ENCODE results near the gene ZNF853.
"Not testable (repeated sequence)": the region's sequence is repeated elsewhere in the genome, so short reads cannot be mapped to it uniquely, and the experiment has no call there.

The ZNF853 gene

DNA sequence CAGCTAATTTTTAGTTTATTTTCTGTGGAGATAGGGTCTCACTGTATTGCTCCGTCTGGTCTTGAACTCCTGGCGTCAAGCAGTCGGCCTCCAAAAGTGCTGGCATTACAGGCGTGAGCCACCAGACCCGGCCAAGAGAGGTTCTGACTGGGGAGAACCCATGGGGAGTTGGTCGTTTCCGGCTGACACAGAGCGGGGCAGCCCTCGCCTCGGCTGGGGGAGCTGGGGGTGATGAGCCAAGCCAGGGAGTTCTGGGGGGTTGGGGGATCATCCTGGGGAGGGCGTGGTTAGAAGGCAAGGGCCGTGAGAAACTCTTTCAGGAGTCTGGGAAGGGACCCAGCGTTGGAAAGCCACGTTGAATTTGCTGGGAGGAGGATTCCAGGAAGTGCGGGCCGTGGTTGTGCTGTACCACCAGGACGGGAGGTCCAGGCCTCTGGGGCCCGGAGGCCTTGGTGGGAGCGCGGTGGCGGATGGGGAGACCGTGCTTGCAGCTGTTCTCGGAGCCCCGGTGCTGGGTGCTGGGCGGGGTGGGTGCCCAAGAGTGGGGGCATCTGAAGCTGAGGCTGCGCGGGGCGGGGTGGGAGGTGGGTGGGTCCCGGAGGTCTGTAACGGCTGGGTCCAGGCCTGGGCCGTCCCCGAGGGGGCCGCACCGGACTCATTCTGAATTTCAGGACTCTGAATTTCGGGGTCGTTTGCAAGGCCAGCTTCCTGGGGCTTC is 8.4 kb upstream of the ZNF853 start:
- DNase-seq, result no peak

DNA sequence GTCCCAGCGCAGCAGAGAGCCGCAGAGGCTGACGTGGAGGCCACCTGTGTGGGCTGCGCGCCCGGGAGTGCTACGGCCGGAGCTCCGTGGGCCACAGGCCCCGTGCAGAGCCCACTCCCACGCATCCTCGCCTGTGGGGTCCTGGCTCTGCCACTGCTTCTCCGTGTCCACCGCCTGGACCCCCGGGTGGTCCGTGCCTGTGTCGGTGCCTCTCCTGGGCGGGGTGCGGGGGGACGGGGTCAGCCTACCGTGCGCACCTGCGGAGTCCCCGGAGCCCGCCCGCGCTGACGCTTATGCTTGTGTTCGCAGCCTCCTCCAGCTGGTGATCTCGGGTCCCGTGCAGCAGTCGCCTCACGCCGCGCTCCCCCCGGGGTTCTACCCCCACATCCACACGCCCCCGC is 7.8 kb upstream of the ZNF853 start:
- no peak for DNase-seq

- DNase-seq, result no peak
These were observed 7.3 kb upstream of the ZNF853 start for GRCh38 chr7:6608081-6608480.

DNA sequence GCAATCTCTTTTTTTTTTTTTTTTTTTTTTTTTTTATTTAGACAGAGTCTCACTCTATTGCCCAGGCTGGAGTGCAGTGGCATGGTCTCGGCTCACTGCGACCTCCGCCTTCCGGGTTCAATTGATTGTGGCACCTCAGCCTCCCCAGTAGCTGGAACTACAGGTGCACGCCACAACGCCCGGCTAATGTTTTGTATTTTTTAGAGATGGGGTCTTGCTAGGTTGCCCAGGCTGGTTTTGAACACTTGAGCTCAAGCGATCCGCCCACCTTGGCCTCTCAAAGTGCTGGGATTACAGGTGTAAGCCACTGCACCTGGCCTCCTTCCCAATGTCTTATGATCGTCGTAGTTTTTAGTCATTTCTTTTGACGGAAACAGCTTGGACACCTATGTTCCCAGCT is 6.6 kb upstream of the ZNF853 start:
- no peak for DNase-seq

GRCh38 chr7:6612819-6613218 is 2.6 kb upstream of the ZNF853 start:
- DNase-seq, result no peak

DNA sequence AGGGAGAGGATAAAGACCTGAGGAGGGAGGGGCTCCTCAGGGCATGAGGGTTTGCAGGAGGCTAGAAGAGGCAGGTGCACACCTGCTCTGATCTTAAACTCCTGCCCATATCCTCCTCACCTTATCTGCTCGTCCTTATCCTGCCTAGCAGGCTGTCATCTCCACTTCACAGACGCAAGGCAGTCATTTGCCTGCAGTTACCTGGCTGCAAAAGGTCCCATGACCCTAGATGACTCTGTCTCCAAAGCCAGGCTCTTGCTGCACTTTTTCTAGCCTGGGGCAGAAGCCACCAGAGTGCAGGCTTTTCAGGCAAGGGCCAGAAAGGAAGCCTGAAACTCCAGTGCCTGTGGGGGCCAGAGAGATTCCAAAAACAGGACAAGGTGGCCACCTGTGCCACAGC is 1.7 kb upstream of the ZNF853 start:
- DNase-seq, result no peak

- peak; percentile 45 for DNase-seq
These were observed 529 bp downstream of the ZNF853 start for GRCh38 chr7:6615723-6616555.

DNA sequence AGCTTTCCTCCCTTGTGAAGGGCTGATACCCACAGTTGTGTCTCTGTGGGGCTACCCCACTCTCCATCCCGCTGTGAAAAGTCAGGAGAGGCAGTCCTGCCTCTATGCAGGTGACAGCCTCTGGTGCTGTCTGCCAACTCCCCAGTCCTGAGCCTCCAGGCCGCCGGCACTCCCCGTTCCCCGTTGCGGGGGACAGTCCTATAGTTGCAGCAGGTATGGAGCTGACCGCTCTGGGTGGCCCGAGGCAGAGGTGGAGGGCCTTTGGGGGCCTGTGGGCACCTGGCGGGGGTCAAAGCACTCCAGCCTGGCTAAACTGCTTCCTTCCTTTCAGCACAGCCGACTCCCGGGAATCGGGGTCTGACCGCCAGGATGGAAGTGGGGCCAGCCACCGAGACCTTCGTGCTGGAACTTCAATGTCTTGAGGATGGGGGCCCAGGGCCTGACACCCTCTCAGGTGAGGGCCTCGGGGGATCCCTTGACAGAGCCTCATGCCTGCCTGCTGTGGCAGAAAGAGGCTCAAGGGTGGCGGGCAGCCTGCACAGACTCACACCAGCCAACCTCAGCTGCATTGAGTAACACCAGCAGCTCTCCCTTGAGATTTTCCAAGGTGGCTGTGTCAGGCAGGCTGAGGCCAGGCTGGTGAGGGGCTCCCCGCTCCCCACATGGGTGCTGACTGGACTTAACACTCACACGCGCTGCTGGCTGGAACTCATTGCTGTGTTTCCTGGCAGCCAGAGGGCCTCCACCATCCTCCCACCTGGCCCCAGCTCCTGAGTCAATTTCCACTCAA is 1.6 kb downstream of the ZNF853 start:
- DNase-seq, result no peak

- DNase-seq, result no peak
These were observed 3.2 kb downstream of the ZNF853 start for GRCh38 chr7:6618621-6619020.

DNA sequence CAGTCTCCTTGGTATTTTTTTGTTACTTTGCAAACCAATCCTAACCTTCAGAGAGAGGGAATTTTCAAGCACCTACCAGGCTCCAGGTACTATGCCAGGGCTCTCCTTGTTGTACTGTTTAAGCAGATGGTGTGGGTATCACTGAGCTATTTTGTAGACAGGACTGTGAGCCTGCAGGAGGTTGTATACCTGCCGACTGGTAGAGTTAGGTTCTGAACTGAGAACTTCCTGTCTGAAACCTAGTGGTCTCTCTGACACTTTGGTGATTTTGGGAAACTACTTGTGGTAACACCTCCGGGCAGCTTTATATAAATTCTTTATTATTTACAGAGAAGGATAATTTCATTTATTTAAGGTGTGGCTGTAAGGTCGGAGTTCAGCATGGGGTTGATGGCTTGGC is 4.6 kb downstream of the ZNF853 start:
- DNase-seq, result no peak

GRCh38 chr7:6621195-6622133 is 6.1 kb downstream of the ZNF853 start:
- DNase-seq, result no peak

DNA sequence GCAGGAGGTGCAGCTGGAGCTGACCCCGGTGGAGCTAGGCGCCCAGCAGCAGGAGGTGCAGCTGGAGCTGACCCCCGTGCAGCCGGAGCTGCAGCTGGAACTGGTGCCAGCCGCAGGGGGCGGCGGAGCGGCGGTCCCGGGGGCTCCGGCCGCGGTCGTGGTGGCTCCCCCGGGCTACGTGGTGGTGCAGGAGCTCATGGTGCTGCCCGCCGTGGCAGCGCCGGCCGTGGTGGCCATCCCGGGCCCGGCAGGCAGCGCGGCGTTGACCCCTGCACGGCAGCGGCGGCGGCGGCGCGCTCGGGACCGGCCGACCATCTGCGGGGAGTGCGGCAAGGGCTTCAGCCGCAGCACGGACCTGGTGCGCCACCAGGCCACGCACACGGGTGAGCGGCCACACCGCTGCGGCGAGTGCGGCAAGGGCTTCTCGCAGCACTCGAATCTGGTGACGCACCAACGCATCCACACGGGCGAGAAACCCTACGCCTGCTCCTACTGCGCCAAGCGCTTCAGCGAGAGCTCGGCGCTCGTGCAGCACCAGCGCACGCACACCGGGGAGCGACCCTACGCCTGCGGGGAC is 6.8 kb downstream of the ZNF853 start:
- DNase-seq, result no peak

DNA sequence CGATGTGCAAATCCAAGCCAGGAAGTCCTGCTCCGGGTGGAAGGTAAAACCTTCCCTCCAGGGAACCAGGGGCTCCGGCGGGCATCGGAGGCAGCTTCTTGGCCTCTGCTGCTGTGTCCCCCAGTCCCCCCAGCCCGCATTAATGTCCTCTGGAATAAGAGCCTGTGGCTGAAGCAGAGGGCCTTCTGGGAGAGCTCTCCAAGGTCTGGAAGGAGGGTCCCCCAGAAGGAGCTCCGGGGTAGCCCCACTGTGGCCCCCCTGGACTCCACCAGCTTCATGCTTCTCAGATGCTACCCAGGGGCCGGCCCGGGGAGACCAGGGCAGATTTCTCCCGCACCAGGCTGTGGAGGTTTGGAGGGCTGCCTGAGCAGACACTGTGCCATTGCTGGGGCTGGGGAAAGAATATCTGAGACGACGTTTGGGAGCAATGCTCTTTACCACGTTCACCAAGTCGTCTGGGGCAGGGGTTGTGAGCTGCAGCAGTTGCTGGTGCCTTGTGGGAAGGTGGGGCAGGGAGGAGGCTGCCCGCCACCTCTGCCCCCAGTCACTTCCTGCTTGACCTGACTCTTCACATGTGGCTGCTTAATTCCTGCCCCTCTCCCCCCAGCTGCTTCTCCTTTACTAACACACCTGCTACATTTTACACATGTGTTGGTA is 8.3 kb downstream of the ZNF853 start:
- DNase-seq, result no peak

DNA sequence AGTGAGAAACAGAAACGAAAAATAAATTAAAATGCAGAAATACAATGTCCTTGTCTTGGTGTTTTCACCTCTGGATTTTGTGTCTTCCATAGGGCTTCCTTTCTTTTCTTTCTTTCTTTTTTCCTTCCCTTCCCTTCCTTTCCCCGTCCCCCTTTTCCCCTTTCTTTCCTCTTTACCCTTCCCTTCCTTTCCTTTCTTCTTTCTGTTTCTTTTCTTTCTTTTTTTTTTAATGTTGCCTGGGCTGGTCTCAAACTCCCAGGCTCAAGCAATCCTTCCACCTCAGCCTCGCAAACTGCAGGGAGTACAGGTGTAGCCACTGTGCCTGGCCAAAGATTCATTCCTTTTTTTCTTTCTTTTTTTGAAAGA is 8.8 kb downstream of the ZNF853 start:
- no peak for DNase-seq

GRCh38 chr7:6628045-6628444 is 12.6 kb downstream of the ZNF853 start:
- no peak for DNase-seq

DNA sequence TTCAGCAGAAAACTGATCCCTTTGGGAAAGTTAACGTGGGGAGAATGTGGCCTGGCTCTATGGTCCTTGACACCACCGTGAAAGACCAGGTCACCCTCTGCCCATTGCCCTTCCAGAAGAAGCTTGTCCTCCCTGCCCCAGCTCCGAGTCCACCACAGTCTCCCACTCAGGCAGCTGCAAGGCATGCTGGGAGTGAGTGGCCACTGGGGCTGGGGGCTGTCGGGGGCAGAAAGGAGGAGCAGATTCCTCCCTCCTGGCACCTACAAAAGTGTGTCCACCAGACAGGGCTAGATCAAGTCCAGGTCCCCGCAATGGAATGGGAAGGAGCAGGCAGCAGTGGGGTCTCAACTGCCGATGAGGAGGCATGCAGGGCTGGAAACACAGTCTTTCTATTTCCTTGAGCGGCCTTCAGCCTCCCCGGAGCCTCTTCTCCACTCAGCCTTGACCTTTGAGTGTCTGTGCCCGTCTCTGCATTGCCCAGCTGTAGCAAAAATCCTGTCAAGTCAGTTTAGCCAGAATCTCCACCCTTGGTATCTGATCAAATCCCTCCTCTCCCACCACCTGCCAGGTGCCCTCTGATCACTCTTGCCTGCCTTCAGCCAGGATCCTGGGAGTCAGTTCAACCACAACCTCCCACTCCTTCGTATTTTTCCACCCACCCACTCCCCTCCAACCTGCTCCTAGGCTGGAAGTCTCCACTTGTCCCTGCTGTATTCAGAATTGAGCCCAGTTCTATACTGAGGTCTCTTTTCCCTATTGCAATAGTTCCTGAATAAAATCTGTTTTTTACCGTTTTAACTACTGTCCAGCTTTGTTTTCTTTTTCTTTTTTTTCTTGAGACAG is 14.8 kb downstream of the ZNF853 start:
- no peak for DNase-seq

DNA sequence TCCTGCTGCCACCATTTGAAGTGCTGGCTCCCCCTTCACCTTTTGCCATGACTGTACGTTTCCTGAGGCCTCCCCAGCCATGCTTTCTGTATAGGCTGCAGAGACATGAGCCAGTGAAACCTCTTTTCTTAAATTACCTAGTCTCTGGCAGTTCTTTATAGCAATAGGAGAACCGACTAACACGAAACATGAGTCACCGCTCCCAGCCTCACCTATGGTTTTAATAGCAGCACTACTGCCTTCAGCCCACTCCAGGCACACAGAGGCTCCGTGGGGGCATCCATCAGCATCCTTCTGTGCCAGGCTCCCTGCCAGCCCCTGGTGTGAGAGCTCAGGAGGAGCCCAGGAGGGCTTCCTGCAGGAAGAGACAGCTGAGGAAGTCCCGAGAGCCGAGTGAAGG is 16.2 kb downstream of the ZNF853 start:
- no peak for DNase-seq

DNA sequence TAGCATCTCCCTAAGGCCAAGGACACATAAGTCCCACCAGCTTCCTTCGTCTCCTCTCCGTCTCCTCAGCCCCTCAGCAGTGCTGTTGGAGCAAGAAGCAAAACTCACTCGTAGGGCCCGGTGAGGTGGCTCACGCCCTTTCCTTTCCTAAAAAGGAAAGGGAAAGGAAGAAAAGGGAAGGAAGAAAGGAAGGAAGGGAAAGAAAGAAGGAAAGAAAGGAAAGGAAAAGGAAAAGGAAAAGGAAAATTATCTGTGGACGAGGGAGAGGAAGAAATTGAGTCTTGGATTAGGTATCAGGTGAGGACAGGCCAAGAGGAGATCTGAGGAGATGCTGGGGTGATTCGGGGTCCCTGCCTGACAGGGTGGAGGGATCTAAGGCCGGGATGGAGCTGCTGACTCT is 18.6 kb downstream of the ZNF853 start:
- DNase-seq, result no peak

- DNase-seq, result not testable (repeated sequence)
These were observed 19.6 kb downstream of the ZNF853 start for GRCh38 chr7:6634971-6635370.

DNA sequence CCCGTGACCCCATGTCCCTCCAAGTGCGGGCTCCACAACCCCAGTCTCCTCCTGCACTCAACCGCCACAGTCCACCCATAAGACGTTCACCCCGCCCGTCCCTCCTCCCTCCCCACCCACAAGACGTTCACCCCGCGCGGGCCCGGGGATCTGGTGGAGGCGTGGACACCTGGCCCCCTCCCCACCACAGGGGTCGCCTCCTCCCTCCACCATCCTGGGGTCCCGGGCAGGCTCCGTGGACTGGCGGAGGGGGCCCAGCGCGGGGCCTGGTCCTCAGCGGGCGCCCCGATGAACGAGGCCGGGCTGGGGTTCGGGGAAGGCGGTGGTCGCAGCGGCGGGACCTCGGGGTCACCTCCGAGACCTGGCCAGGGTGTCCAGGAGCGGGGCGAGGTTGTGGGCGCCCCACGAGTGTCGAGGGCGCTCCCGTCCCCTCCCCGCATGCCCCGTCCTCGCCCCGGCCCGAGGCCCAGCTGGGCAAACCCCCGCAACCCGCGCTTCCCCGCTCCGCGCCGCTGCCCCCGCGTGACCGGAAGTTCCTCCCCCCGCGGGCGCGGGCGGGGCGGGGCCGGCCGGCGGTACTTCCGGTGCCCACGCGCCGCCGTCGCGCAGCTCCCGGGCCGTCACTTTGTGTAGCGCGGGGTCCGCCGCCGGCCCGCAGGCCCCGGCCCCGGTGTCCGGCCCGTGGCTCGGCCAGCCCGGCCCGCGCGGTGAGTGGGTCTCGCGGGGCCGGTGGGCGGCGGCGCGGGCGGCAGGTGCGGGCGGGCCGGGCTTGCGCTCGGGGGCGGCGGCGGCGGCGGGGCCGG is 21.5 kb downstream of the ZNF853 start, which contains the start of gene ZNF316:
Gene ZNF316 (plus strand): TSS at position 578 of the 803 bp plus-strand sequence. CDS start 5,092 bp downstream, outside the sequence.
- DNase-seq, result peak; percentile 50

Measured in left hindlimb (tissue), 1 donor.